Measurements from ENCODE around the gene FGD5.

GRCh38 chr3:14861446-14862302 is 42.9 kb downstream of the FGD5 start:
- TF ChIP-seq CTCF (IDR thresholded peaks at IDR 0.05; ENCODE audit: low read length) = no peak
- no peak for TF ChIP-seq EZH2phosphoT487 (IDR thresholded peaks at IDR 0.05; ENCODE audit: low read length)
